Stimulated activated CD4-positive, alpha-beta T cell treated with anti-CD3 and anti-CD28 coated beads, Interleukin-2, amount 100 ng/mL, for 24 hours (primary cell): ENCODE results near the gene SERTM2.
"Not testable (repeated sequence)": the region's sequence is repeated elsewhere in the genome, so short reads cannot be mapped to it uniquely, and the experiment has no call there.

Source experiments
- DNase-seq, 2 donors: peaks; one replicate each; pipeline ENCODE4 v3.0.0-alpha.2; 2020

The SERTM2 gene

DNA sequence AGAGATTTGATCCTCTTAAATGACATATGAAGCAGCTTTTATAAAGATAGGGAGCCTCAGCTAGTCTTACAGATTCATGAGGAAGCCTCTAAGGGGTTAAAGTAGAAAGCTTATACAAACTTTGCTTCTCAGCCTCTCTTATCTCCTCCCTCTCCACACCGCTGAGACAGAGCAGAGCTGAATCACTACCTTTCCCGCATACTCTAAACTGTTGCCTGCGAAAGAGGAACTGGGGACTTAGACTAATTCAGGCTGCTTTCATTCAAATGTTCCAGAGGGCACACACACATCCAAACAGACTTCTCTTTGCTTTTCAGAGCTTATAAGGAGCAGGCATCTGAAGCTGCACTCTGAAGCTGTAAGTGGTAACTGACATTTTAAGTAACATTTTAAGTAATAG is at the start of gene SERTM2:
Gene SERTM2 (plus strand): TSS at position 169 of the 400 bp plus-strand sequence. CDS start 7,213 bp downstream, outside the sequence.
- no peak for DNase-seq

DNA sequence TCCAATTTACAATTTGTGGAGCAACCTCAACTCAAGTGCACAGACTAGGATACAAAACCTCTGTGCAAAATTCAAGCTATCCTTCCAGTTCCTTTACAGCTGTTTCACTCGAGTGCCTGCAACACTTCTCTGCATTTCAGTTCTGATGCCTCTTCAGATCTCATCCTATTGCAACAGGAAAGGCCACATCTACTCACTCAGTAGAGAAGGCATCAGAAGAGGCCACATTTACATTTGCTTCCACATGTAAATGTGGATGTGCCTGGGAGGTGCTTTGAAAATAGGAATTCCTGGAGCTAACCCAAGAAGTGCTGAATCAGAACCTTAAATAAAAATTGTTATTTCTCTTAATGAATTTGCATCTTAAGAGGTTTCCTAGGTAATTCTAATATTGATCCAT is 45.8 kb upstream of the SERTM2 start:
- DNase-seq: no peak

DNA sequence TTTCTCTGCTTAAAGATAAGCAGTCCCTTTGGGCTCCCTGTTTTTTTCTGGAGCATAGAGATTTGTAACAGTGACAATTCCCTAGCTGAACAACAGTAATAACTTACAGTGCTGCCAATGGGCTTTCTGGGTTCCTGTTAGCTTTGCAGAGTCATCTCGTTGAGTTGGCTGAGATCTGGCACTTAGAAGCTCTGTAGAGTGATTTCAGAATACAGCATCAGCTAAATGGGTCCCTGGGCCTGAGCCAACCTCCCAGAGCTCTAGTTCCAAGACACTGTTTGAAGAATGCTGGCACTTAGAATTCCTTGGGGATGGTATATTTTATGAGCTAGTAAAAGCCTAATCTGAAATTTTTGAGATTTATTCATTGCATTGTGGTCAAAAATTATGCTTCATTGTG is 43.5 kb upstream of the SERTM2 start:
- no peak for DNase-seq

- DNase-seq: no peak
Measured at GRCh38 chrX:111470681-111471403, 40.6 kb upstream of the SERTM2 start.

DNA sequence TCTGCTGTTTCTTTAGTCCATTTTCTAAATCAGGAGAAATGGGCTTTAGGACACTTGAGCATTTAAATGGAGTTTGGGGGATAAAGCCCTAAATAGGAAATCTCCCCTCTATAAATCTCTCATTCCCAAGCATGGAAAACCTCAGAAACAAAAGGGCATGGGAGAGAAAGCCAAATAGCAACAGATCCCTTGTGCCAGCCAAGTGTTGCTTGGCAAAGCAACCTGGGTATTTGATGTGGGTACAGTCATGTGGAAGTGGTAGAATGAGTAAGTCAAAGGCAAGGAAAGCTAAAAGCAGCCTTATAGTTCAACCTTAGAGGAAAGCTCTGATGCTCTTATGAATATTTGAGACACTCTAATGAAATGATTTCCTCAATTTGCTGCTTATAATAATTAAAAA is 29.5 kb upstream of the SERTM2 start:
- no peak for DNase-seq

DNA sequence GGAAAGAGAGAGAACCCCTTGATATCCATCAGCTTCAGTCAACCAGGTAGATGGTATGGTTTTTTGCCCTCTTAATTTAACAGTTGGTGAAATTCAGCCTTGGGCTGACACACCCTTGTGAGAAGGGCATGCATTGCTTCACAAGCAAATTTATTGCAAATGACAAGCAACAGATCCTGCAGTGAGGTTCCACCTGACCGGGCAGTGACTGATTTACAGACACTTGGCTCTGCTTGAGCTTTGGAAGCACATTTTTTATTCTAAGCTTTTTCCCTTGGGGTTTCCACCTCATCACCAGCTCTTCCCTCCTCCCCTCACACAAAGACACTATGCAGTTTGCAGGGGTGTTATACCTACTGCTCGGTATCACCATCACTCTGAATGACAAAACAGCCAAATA is 28.3 kb upstream of the SERTM2 start:
- no peak for DNase-seq

GRCh38 chrX:111483881-111484280 is 27.6 kb upstream of the SERTM2 start:
- no peak for DNase-seq

DNA sequence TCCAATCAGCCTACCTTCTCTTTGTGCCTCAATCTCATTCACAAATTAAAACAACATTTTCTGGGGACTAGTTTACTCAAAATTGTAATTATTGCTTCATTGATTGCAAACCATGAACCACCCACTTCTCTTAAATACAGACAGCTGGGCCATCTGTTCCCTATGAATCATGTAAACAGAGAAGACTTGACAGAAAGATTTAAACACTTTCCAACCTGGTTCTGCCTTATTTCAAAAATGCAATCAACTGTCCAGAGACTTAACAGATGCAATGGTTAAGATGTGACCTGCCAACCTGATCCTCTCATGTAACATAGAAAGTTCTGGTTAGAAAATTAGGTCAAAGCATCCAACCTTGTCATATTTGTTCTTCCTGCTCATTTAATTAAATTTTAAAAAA is 20.8 kb upstream of the SERTM2 start:
- no peak for DNase-seq

DNA sequence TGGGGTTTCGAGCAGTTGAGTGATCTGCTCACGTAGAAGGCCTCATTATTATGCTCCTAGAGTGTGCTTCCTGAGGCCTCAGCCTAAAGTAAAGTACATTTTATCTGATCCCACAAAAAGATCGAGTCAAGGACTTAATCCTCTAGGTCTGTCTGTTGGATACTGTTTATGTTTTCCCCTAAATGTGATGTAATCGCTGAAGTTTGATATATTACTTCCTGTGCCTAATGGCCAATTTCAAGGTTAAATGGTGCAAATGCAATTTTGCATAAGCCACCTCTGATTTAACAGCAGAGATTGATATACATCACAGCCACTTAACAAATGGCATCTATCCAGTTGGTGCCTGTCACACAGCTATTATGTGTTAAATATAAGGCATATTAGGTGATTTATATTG is 19.4 kb upstream of the SERTM2 start:
- no peak for DNase-seq

DNA sequence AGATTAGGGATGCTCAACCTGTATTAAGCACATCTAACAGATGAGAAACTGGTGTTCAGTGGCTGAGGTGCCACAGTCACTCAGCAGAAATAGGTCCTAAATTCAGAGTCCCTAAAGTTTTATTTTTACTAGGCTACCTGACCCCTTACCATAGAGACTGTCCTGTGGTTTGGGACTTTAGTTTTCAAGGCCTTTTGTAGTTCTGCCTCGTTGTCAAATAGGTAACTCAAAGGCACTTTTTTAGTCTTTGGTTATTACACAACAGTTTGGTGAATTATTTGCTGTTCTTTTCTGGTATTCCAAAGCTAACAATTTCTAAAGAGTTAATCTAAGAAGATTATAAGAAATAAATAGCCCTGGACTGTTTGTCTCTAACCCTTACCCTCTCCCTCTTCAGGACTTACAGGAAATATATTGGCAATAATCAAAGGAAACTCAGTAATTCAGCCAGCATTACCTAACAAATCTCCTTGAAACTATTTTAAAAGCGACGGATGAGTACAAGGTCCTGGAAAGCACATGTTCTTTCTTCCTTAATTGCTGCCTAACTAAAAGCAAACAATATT is 12.8 kb upstream of the SERTM2 start:
- DNase-seq: no peak

DNA sequence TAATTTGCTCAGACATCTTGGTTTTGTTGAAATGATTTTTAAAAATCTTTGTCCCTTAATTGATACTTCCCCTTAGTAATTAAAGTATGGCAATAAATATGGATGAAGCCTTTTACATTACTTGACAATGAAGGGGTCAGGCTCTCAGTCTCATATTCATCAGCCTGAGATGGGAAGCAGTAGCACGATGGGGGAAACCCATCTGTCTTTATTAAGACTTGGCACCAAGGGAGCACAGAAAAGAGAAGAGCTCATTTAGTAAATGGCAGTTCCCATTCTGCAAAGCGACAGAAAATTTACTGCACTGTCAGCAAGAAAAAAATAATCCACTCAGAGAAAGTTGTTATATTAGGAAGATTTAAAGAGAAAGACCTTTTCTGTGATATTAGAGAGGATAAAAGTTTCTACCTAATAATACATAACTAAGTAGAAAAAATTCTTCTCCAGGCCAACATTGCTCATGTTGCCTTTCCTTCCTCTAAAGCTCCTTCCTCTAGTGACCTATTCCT is 7.9 kb upstream of the SERTM2 start:
- no peak for DNase-seq

DNA sequence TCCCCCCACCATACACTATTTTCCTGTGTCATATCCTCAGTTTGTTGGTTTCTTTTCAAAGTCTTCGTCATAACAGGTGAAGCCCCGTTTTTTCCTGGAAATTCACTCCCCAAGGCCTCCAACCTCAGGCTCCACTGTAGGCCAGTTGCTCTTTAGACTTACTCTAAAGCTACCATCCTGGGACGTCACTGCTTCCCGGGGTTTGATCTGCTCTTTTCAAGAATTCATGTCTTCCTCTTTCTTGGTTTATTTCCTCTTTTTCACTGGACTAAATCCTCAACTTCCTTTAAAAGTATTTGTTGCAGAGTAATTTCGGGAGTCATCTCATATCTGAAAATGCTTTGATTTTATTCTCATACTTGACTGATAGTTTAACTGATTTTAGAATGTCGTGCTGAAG is 6.5 kb upstream of the SERTM2 start:
- no peak for DNase-seq

GRCh38 chrX:111505783-111506182 is 5.7 kb upstream of the SERTM2 start:
- DNase-seq: no peak

- DNase-seq: no peak
Measured at GRCh38 chrX:111506826-111507225, 4.6 kb upstream of the SERTM2 start.

- DNase-seq: no peak
Measured at GRCh38 chrX:111507933-111508332, 3.5 kb upstream of the SERTM2 start.

DNA sequence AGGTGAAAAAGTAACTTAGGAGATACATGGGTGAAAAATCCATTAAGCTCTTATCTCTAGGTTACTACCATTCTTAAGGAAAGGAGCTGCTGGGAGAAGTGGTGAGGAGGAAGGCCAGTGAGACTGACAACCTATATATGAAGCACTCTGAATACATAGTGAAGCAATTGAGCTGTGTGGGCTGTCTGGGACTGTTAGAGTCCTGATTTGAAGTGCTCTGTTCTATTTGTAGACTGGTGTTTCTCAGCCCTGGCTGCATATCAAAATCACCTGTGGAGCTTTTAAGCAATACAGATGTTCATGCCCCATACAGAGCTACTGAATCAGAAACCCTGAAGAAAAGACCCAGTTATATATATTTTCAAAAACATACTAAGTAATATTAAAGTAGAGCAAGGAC is 3.9 kb downstream of the SERTM2 start:
- no peak for DNase-seq

DNA sequence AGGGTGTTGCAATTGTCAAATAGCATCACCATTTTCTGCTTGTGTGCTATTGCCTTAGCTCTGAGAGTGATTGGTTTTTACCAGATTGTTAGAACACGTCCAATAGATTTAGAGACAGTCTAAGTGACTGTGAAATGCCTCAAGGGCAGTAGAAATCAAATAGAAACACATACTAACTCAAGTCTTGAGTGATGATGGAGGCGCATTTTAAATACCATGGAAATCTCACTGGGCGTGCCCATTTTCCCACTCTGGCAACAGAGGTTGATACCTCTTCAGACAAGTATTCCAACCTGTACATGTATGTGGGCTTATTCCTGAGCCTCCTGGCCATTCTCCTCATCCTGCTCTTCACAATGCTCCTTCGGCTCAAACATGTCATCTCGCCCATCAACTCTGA is 7.2 kb downstream of the SERTM2 start:
- no peak for DNase-seq

DNA sequence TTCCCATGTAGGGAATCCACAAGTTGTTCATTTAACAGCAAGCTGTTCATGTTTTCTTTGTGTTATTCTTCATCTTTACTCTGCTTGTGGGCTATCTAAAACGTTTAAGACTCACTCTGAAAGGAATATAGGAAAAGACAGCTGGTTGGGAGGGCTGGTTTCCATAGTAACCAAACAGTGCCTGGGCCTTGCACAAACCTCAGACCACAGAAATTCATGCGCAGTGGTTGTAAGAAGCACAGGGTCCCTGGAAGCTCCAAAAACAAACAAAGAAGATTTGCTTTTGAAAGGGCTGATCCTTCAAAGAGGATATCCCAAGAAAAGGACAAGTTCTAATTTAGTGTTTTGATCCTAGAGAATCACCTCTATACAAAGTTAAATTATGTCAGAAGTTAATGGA is 7.8 kb downstream of the SERTM2 start:
- no peak for DNase-seq

DNA sequence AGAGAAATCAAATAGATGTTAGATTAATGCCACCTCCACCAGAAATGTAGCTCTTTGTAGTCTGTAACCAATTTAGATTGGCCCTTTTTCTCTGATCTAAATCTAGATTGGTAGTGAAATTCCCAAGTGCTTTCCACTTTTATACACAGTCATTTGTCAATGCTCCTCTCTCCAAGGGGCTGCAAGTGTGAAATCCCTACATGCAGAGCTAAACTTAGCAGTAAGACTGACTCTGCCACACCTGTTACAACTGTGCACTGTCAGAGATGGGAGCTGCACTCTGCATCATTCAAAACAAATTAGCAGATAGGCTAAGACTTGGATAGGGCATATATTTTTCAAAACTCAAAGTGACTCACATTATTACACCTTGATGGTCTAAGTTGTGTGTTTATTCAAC is 9.1 kb downstream of the SERTM2 start:
- no peak for DNase-seq

DNA sequence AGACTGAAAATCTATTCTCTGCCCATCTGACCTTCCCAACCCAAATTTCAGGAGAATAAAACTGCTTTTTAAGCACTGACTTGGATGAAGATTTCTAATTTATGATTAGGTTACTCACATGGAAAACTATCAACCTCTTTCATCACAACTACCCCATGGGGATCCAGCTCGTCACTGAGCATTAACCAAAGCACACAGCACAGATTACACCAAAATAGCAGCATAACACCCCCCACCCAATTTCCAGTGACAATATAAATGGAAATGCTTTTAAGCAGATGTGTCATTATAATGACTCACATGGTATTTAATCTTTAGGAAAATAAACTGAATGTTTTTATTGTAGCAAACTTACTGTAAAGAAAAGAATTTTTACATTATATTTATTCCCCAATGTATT is 9.7 kb downstream of the SERTM2 start:
- no peak for DNase-seq

GRCh38 chrX:111543212-111543741 is 31.8 kb downstream of the SERTM2 start:
- DNase-seq: no peak

DNA sequence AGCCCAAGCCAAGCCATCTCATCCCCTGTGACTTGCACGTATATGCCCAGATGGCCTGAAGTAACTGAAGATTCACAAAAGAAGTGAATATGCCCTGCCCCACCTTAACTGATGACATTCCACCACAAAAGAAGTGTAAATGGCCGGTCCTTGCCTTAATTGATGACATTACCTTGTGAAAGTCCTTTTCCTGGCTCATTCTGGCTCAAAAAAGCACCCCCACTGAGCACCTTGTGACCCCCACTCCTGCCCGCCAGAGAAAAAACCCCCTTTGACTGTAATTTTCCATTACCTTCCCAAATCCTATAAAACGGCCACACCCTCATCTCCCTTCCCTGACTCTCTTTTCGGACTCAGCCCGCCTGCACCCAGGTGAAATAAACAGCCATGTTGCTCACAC is 37.8 kb downstream of the SERTM2 start:
- DNase-seq: not testable (repeated sequence)

GRCh38 chrX:111555406-111555958 is 44.0 kb downstream of the SERTM2 start:
- DNase-seq: no peak

GRCh38 chrX:111560801-111561200 is 49.4 kb downstream of the SERTM2 start:
- no peak for DNase-seq
